T follicular helper cell (primary cell): Measurements from ENCODE around the gene KRTAP5-2.

Experiments
- DNase-seq: peaks from one replicate; pipeline ENCODE4 v3.0.0-alpha.2; 2020; ENCODE audit warnings: low read depth

Gene KRTAP5-2

GRCh38 chr11:1555713-1556153 lies 42.4 kb downstream of the KRTAP5-2 start:
- DNase-seq, result no peak

GRCh38 chr11:1554981-1555712 lies 42.9 kb downstream of the KRTAP5-2 start:
- no peak for DNase-seq

GRCh38 chr11:1553808-1554594 lies 44.1 kb downstream of the KRTAP5-2 start:
- DNase-seq, result no peak

GRCh38 chr11:1549338-1550330 lies 48.5 kb downstream of the KRTAP5-2 start:
- DNase-seq, result no peak

GRCh38 chr11:1548221-1549070 lies 49.6 kb downstream of the KRTAP5-2 start:
- no peak for DNase-seq

- no peak for DNase-seq
These were observed 50.5 kb downstream of the KRTAP5-2 start for GRCh38 chr11:1547467-1548098.
